H9 (cell line): ENCODE results near the gene SLBP. TPM values are rescaled to one million over a fixed set of nuclear protein-coding genes. Genes with fewer than 3 reads are reported as not detected.

Experiments used
- DNase-seq: peaks from one replicate; pipeline ENCODE4 v3.0.0-alpha.2; 2017
- H2AFZ ChIP-seq: one replicate; pipeline ENCODE4 v1.6.1; 2013; ENCODE audit warnings: mild to moderate bottlenecking, low read length, control low read depth, moderate library complexity
- H2AK5ac ChIP-seq: 2 replicates; pipeline ENCODE4 v1.6.1; 2013; ENCODE audit warnings: low read length, control low read depth, mixed read lengths; ENCODE audit not compliant: insufficient read length
- H2BK120ac ChIP-seq: one replicate; pipeline ENCODE4 v1.6.1; 2013; ENCODE audit warnings: low read depth, mild to moderate bottlenecking, low read length, control low read depth, inconsistent platforms; ENCODE audit not compliant: poor library complexity, severe bottlenecking
- H2BK12ac ChIP-seq: 2 replicates; pipeline ENCODE4 v1.6.1; 2013; ENCODE audit warnings: low read length, control low read depth, mixed read lengths, low read depth; ENCODE audit not compliant: insufficient read length
- H2BK15ac ChIP-seq: 2 replicates; pipeline ENCODE4 v1.6.1; 2013; ENCODE audit warnings: low read depth, low read length, control low read depth
- H2BK20ac ChIP-seq: one replicate; pipeline ENCODE4 v1.6.1; 2013; ENCODE audit warnings: low read depth, mild to moderate bottlenecking, low read length, control low read depth, inconsistent platforms; ENCODE audit not compliant: poor library complexity, severe bottlenecking
- H2BK5ac ChIP-seq: 2 replicates; pipeline ENCODE4 v1.6.1; 2013; ENCODE audit warnings: low read length, control low read depth, mixed read lengths; ENCODE audit not compliant: insufficient read length
- H3K14ac ChIP-seq: 2 replicates; pipeline ENCODE4 v1.6.1; 2013; ENCODE audit warnings: low read length, control low read depth; ENCODE audit not compliant: insufficient read depth
- H3K18ac ChIP-seq: 2 replicates; pipeline ENCODE4 v1.6.1; 2013; ENCODE audit warnings: low read depth, mild to moderate bottlenecking, mixed read lengths, low read length, control low read depth; ENCODE audit not compliant: insufficient read length
- H3K23ac ChIP-seq: 2 replicates; pipeline ENCODE4 v1.6.1; 2013; ENCODE audit warnings: low read length, control low read depth, mixed read lengths, low read depth; ENCODE audit not compliant: insufficient read length
- H3K23me2 ChIP-seq: 2 replicates; pipeline ENCODE4 v1.6.1; 2013; ENCODE audit warnings: low read depth, mild to moderate bottlenecking, mixed read lengths, low read length, control low read depth; ENCODE audit not compliant: insufficient read length, poor library complexity, severe bottlenecking
- H3K27ac ChIP-seq: 2 replicates; pipeline ENCODE4 v1.5.1; 2013; ENCODE audit warnings: low read length, control low read depth, mixed read lengths, low read depth; ENCODE audit not compliant: insufficient read length
- H3K27me3 ChIP-seq: 2 replicates; pipeline ENCODE4 v1.6.1; 2013; ENCODE audit warnings: low read length, control low read depth, inconsistent platforms; ENCODE audit not compliant: insufficient read depth
- H3K4ac ChIP-seq: 2 replicates; pipeline ENCODE4 v1.6.1; 2013; ENCODE audit warnings: low read depth, mild to moderate bottlenecking, control low read depth, inconsistent platforms, low read length, moderate library complexity
- H3K4me1 ChIP-seq: 2 replicates; pipeline ENCODE4 v1.6.1; 2013; ENCODE audit warnings: low read length, control low read depth, inconsistent platforms; ENCODE audit not compliant: insufficient read depth
- H3K4me2 ChIP-seq: 2 replicates; pipeline ENCODE4 v1.6.1; 2013; ENCODE audit warnings: low read length, control low read depth, mixed read lengths; ENCODE audit not compliant: insufficient read length, insufficient read depth
- H3K56ac ChIP-seq: 2 replicates; pipeline ENCODE4 v1.6.1; 2013; ENCODE audit warnings: low read depth, mild to moderate bottlenecking, mixed read lengths, low read length, control low read depth; ENCODE audit not compliant: insufficient read length
- H3K79me1 ChIP-seq: 2 replicates; pipeline ENCODE4 v1.6.1; 2013; ENCODE audit warnings: low read depth, mild to moderate bottlenecking, moderate library complexity, low read length, control low read depth, inconsistent platforms; ENCODE audit not compliant: insufficient read depth, poor library complexity, severe bottlenecking
- H3K79me2 ChIP-seq: 2 replicates; pipeline ENCODE4 v1.6.1; 2013; ENCODE audit warnings: low read length, control low read depth, inconsistent platforms; ENCODE audit not compliant: insufficient read depth
- H3K9ac ChIP-seq: 2 replicates; pipeline ENCODE4 v1.6.1; 2013; ENCODE audit warnings: low read length, control low read depth, mixed read lengths; ENCODE audit not compliant: insufficient read length; ENCODE audit errors: extremely low read depth
- H3K9me3 ChIP-seq: one replicate; pipeline ENCODE4 v1.6.1; 2013; ENCODE audit warnings: low read depth, low read length, inconsistent platforms; ENCODE audit not compliant: control insufficient read depth
- H3T11ph ChIP-seq: one replicate; pipeline ENCODE4 v1.6.1; 2013; ENCODE audit warnings: mild to moderate bottlenecking, low read length, control low read depth, inconsistent platforms
- H4K20me1 ChIP-seq: one replicate; pipeline ENCODE4 v1.6.1; 2013; ENCODE audit not compliant: control insufficient read depth, insufficient read length, insufficient read depth
- H4K5ac ChIP-seq: 2 replicates; pipeline ENCODE4 v1.6.1; 2013; ENCODE audit warnings: low read depth, mild to moderate bottlenecking, mixed read lengths, low read length, control low read depth; ENCODE audit not compliant: insufficient read length
- H4K8ac ChIP-seq: replicated peaks from 2 replicates; pipeline ENCODE4 v1.6.1; 2013; ENCODE audit warnings: low read length, control low read depth, mixed read lengths, low read depth; ENCODE audit not compliant: insufficient read length
- H4K91ac ChIP-seq: 2 replicates; pipeline ENCODE4 v1.6.1; 2013; ENCODE audit warnings: low read depth, mild to moderate bottlenecking, moderate library complexity, mixed read lengths, low read length, control low read depth; ENCODE audit not compliant: insufficient read length
- H3K27ac Mint-ChIP-seq, 3 experiments: 2 replicates in 2 of 3; 3 replicates in 1 of 3; pipeline ENCODE4 v1.8.0; 2020 to 2021; ENCODE audit warnings: mixed read lengths in 3 of 3, mild to moderate bottlenecking in 1 of 3, moderate library complexity in 1 of 3
- H3K27me3 Mint-ChIP-seq: 2 replicates; pipeline ENCODE4 v1.8.0; 2021; ENCODE audit warnings: low read depth, mild to moderate bottlenecking, moderate library complexity, mixed read lengths
- H3K36me3 Mint-ChIP-seq, 3 experiments: 2 replicates in 2 of 3; 3 replicates in 1 of 3; pipeline ENCODE4 v1.8.0; 2020 to 2021; ENCODE audit warnings: low read depth in 3 of 3, mixed read lengths in 3 of 3; ENCODE audit not compliant: insufficient read depth in 1 of 3
- H3K4me1 Mint-ChIP-seq, 2 experiments: 2 replicates each; pipeline ENCODE4 v1.8.0; 2020; ENCODE audit warnings: mixed read lengths in 2 of 2
- H3K4me3 Mint-ChIP-seq, 2 experiments: 2 replicates in 1 of 2; 3 replicates in 1 of 2; pipeline ENCODE4 v1.8.0; 2020 to 2021; ENCODE audit warnings: mild to moderate bottlenecking in 2 of 2, mixed read lengths in 2 of 2, moderate library complexity in 1 of 2
- H3K9me3 Mint-ChIP-seq, 2 experiments: 2 replicates in 1 of 2; 3 replicates in 1 of 2; pipeline ENCODE4 v1.8.0; 2020; ENCODE audit warnings: mild to moderate bottlenecking in 2 of 2, mixed read lengths in 2 of 2, moderate library complexity in 1 of 2
- CTCF ChIP-seq: fragments of 200-600 bp; sonication (generic); conservative IDR thresholded peaks from 3 replicates; pipeline ENCODE4 v1.8.0; 2021; ENCODE audit warnings: antibody characterized with exemption, mild to moderate bottlenecking
- WGBS: extraction: QIAGEN DNeasy Blood & Tissue Kit; methylation state at CpG from one replicate; pipeline ENCODE4 v1.1.7; 2013; ENCODE audit warnings: missing lambda C conversion rate, low lambda C conversion rate, mixed read lengths; ENCODE audit not compliant: insufficient read length; ENCODE audit errors: extremely low coverage; 5-methylcytosine and 5-hydroxymethylcytosine counted together
- total RNA-seq: library from RNA; stranded (reverse); gene quantifications from 2 replicates; pipeline ENCODE4 v1.2.1, GENCODE V29; 2021

SLBP gene
- total RNA-seq, 1 experiment from 2014 or later = 62.7 TPM

DNA sequence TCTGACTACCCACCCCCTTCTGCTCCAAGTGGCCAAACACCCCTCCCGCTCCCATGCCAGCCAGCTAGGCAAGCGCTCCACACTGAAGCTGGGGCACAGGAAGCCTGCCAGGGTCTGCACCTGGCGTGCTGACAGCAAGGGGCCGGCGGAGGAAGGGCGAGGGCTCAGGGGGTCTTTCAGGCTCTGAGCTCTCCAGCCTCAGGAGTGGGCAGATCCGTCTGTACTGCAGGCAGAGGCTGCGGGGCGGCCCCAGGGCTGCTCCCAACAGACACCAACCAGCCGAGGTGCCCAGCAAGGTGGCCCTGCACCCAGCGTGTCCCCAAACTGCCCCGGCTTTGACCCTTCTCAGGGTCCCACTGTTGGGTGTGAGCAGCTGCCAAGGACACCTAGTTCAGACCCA lies 42.8 kb downstream of the SLBP start:
- no peak overlapping the region for H3K27ac ChIP-seq
- no peak overlapping the region for H3K4ac ChIP-seq
- no peaks in the 10 kb centered on the region for H3K4me1 ChIP-seq
- no peak overlapping the region for H3T11ph ChIP-seq
- Mint-ChIP-seq H3K36me3 (0 out of 7 replicates have a peak, but pooled peaks cover 0 to 2% (median 0%) of the 10 kb centered on the region in 3 experiments), H3K27me3 (peaks cover 2% of the 10 kb centered on the region), H3K4me1 (peaks cover 7 to 11% of the 10 kb centered on the region in 2 experiments), H3K4me3 (no peak overlapping the region), H3K27ac (no peak overlapping the region), H3K9me3 (no peaks in the 10 kb centered on the region)
- H2BK15ac ChIP-seq = no peak overlapping the region
- H2BK5ac ChIP-seq = no peak overlapping the region
- H3K23me2 ChIP-seq = no peaks in the 10 kb centered on the region
- no peak overlapping the region for H3K56ac ChIP-seq
- H4K91ac ChIP-seq = no peak overlapping the region
- DNase-seq = no peak
- H3K23ac ChIP-seq = no peak overlapping the region
- no peaks in the 10 kb centered on the region for H4K20me1 ChIP-seq
- H2BK120ac ChIP-seq = no peak overlapping the region
- H3K4me2 ChIP-seq = no peak overlapping the region
- H3K79me2 ChIP-seq = no peaks in the 10 kb centered on the region
- H2AFZ ChIP-seq = no peak overlapping the region
- no peak overlapping the region for H3K18ac ChIP-seq
- H3K9ac ChIP-seq = no peak overlapping the region
- H3K79me1 ChIP-seq = no peaks in the 10 kb centered on the region
- no peak overlapping the region for H2BK20ac ChIP-seq
- H2BK12ac ChIP-seq = no peak overlapping the region
- no peak overlapping the region for H4K8ac ChIP-seq
- no peak overlapping the region; the same call in 1 of the 2 replicates for H3K14ac ChIP-seq
- H2AK5ac ChIP-seq = no peak overlapping the region
- no peaks in the 10 kb centered on the region for H3K27me3 ChIP-seq
- TF ChIP-seq CTCF = no peak
- no peaks in the 10 kb centered on the region for H3K9me3 ChIP-seq
- no CpG with 5 or more reads among the region's 12 CpGs for WGBS
- no peak overlapping the region for H4K5ac ChIP-seq
